Brain microvascular endothelial cell (primary cell): ENCODE data around the gene SAMD4A.

Experiments
- DNase-seq: peaks from one replicate; pipeline ENCODE4 v3.0.0-alpha.2; 2020
- H3K27ac ChIP-seq: fragments of 250-450 bp; sonication (Bioruptor Pico); 2 replicates; pipeline ENCODE4 v1.5.1; 2020; ENCODE audit warnings: mild to moderate bottlenecking, moderate library complexity
- H3K27me3 ChIP-seq: fragments of 250-450 bp; sonication (Bioruptor Pico); replicated peaks from 2 replicates; pipeline ENCODE4 v1.5.1; 2020; ENCODE audit warnings: mild to moderate bottlenecking
- H3K36me3 ChIP-seq: fragments of 250-450 bp; sonication (Bioruptor Pico); replicated peaks from 2 replicates; pipeline ENCODE4 v1.5.1; 2020; ENCODE audit warnings: mild to moderate bottlenecking
- H3K4me3 ChIP-seq: 2 replicates; pipeline ENCODE4 v1.5.1; 2011; ENCODE audit warnings: low read depth, mild to moderate bottlenecking, control low read depth, low read length, moderate library complexity
- in situ Hi-C: cut with HindIII; loops from 2 replicates; pipeline ENCODE4 v1.10.0; 2017; ENCODE audit warnings: low sequenced_read_pairs, low pct_ligation_motif_present
- TF ChIP-seq, protein P1 (sequence below): IDR thresholded peaks from 2 replicates; pipeline ENCODE4 v1.5.1; 2011; ENCODE audit warnings: low read depth, mild to moderate bottlenecking, moderate library complexity, low read length, control low read depth, inconsistent platforms; ENCODE audit errors: missing control alignments

Gene SAMD4A

DNA sequence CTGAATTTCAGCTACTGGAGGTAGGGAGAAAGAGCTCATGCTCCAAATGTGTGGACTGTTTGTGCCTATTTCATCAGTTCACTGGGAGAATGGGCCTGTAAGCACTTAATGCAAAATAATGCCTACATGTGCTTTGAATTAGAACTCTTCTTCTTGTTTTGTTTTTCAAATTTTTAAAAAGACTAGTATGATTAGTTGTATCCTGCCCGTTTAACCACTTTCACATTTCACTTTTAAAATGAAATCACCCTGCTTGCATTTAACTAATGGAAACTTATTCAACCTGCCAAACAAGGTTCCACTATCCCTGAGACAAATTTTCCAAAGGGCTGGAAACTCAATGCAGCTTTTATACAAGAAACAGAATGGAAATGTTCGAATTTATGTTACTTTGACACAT lies 79.7 kb downstream of the SAMD4A start:
- no peaks in the 10 kb centered on the region for H3K27me3 ChIP-seq
- no peak overlapping the region for H3K27ac ChIP-seq
- TF ChIP-seq, protein P1, sequence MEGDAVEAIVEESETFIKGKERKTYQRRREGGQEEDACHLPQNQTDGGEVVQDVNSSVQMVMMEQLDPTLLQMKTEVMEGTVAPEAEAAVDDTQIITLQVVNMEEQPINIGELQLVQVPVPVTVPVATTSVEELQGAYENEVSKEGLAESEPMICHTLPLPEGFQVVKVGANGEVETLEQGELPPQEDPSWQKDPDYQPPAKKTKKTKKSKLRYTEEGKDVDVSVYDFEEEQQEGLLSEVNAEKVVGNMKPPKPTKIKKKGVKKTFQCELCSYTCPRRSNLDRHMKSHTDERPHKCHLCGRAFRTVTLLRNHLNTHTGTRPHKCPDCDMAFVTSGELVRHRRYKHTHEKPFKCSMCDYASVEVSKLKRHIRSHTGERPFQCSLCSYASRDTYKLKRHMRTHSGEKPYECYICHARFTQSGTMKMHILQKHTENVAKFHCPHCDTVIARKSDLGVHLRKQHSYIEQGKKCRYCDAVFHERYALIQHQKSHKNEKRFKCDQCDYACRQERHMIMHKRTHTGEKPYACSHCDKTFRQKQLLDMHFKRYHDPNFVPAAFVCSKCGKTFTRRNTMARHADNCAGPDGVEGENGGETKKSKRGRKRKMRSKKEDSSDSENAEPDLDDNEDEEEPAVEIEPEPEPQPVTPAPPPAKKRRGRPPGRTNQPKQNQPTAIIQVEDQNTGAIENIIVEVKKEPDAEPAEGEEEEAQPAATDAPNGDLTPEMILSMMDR: no peak
- in situ Hi-C loops: no loop called here
- no peaks in the 10 kb centered on the region for H3K36me3 ChIP-seq
- no peak overlapping the region for H3K4me3 ChIP-seq
- DNase-seq: no peak

DNA sequence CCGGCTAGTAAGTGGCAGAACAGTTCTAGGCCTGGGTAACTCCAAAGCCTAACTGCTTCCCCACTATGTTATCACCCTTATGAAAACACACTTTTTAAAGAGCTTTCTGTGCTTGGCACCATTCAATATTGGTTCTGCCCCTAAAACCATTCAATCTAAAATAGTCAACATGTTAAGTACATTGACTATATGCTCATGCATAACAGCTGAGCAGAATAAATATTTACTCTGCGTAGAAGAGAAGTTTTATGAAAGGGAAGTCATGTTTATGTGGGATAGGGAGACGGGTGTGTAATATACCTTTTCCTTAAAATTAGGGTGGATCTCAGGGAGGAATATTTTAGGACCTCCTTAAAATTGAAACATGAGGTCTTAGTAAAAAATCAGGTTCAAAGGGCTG lies 80.5 kb downstream of the SAMD4A start:
- no peaks in the 10 kb centered on the region for H3K27me3 ChIP-seq
- in situ Hi-C loops: no loop called here
- DNase-seq: no peak
- H3K36me3 ChIP-seq: no peaks in the 10 kb centered on the region
- TF ChIP-seq, protein P1: no peak
- H3K27ac ChIP-seq: no peak overlapping the region
- H3K4me3 ChIP-seq: no peak overlapping the region

DNA sequence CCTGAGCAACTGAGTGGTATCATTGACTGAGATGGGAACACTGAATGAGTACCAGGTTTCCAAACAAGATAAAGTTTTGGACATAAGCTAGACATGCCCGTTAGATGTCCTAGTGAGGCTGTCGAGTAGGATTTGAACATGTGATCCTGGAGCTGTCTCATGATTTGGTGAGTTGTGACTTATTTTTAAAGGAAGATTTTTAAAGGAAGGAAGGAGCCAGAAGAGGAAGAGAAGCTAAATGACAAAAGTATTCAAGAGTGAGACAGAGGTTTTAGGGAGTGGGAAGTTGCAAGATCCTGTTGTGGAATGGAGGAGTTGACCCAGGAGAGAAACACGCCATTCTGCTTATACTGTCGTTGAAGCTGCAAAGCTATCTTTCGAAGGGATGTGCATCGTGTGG lies 82.1 kb downstream of the SAMD4A start:
- no peak overlapping the region for H3K27ac ChIP-seq
- H3K27me3 ChIP-seq: no peaks in the 10 kb centered on the region
- no peak for DNase-seq

DNA sequence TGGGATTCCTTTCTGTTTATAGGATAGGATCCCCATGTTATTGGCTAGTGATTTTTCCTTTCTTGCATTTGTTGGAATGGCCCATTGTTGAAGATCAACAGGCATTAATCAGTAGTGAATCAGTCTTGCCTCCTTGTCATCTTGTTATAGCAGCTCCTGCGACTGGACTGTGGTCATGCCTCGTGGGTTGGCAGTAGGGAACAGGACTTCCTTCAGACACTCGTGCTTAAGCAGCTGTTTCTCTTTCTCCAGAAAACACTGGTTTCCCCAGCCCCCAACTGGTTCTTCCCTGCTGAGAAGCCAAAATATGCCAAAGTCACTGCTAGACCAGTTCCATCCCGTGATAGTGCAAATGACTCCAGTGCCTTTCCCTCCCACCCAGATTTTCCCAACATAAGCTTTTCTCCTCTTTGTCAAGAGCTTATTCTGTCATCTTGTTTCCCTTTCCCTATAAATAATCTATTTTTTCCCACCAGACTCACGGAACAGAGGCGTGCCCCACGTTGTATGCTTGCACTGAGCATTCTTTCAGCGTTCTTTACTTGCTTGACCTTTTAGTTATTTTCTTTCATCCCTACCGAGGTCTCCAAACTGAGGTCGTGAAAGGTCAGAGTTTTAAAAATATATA lies 83.5 kb downstream of the SAMD4A start:
- Histone ChIP-seq H3K36me3 (no peaks in the 10 kb centered on the region), H3K27ac (peak overlapping the region; percentile 94), H3K4me3 (no peak overlapping the region), H3K27me3 (no peaks in the 10 kb centered on the region)
- DNase-seq: peak; percentile 76
- in situ Hi-C loops: no loop called here
- TF ChIP-seq, protein P1: no peak

More for the DNA sequence above, 82.1 kb downstream of the SAMD4A start:
- no peaks in the 10 kb centered on the region for H3K36me3 ChIP-seq
- TF ChIP-seq, protein P1: no peak
- no peak overlapping the region for H3K4me3 ChIP-seq
- in situ Hi-C loops: no loop called here

DNA sequence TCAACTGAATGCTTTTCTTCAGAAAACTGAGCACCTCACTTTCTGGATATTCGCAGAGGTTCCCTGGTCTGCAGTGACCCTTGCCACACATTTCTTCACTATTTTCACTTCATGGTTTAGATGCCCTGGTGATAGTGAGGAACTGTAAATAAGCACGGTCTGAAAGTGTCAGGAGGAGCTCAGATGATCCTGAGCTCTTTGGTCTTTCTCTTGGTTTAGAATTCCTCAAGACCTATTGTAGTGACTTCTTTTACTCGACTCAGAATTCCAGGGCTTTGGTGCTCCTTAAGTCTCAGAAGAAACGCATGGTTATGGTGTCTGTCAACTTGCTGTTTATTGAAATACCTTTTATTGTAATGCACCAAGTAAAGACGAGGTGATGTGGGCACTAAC lies 84.0 kb downstream of the SAMD4A start:
- Histone ChIP-seq H3K27me3 (no peaks in the 10 kb centered on the region), H3K27ac (peak overlapping the region; percentile 94), H3K4me3 (no peak overlapping the region), H3K36me3 (no peaks in the 10 kb centered on the region)
- in situ Hi-C loops: no loop called here
- DNase-seq: no peak
- TF ChIP-seq, protein P1: no peak

DNA sequence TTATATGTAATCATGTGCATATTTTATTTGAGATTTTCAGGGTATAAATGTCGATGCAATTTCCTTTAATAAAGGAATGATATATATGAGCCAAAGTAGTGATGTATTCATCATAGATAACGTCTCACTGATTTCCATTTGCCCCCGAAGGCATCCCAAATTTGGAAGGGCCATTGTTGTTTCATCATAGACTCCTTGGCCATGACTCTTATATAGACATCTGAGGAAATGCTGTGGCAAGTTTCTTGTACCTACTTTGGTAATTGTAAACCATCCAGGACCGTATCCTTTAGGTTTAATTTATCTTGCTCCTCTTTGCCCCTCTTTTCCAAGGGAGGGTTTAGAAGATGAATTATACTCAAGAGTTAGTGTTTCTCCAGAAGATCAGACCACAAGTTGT lies 84.7 kb downstream of the SAMD4A start:
- TF ChIP-seq, protein P1: no peak
- Histone ChIP-seq H3K27me3 (no peaks in the 10 kb centered on the region), H3K4me3 (no peak overlapping the region), H3K27ac (peak overlapping the region; percentile 94), H3K36me3 (no peaks in the 10 kb centered on the region)
- no peak for DNase-seq
- in situ Hi-C loops: no loop called here
